Hematopoietic multipotent progenitor cell treated with erythropoietin and hydrocortisone succinate and interleukin-3 and kit ligand, for 6 days (in vitro differentiated cells): Measurements from ENCODE around the gene ENKUR.
"Not testable (repeated sequence)": the region's sequence is repeated elsewhere in the genome, so short reads cannot be mapped to it uniquely, and the experiment has no call there.

Source experiments
- DNase-seq: peaks from one replicate; pipeline ENCODE4 v3.0.0-alpha.2; 2015

ENKUR gene

GRCh38 chr10:25018703-25019102, 2.7 kb upstream of the ENKUR start:
- DNase-seq: no peak

- peak; percentile 38 for DNase-seq
These were observed 1.7 kb upstream of the ENKUR start for GRCh38 chr10:25017661-25018060.

GRCh38 chr10:25017154-25017590, 1.2 kb upstream of the ENKUR start:
- no peak for DNase-seq

GRCh38 chr10:25016376-25017153, 607 bp upstream of the ENKUR start, which contains the start of gene THNSL1:
Gene THNSL1 (plus strand): TSS chr10:25016612. CDS start chr10:25023224, 6,612 bp downstream.
- DNase-seq: peak; percentile 98

GRCh38 chr10:25014579-25014978, 1.4 kb downstream of the ENKUR start:
- no peak for DNase-seq

GRCh38 chr10:25011591-25011990, 4.4 kb downstream of the ENKUR start:
- not testable (repeated sequence) for DNase-seq

GRCh38 chr10:24998044-24998443, 17.9 kb downstream of the ENKUR start:
- DNase-seq: no peak

GRCh38 chr10:24995072-24995471, 20.9 kb downstream of the ENKUR start:
- no peak for DNase-seq

- DNase-seq: no peak
These were observed 22.6 kb downstream of the ENKUR start for GRCh38 chr10:24993237-24993958.

GRCh38 chr10:24992512-24993133, 23.3 kb downstream of the ENKUR start:
- DNase-seq: no peak

- no peak for DNase-seq
These were observed 24.7 kb downstream of the ENKUR start for GRCh38 chr10:24991298-24991697.

- peak; percentile 22 for DNase-seq
These were observed 26.1 kb downstream of the ENKUR start for GRCh38 chr10:24989867-24990266.

- peak; percentile 81 for DNase-seq
These were observed 26.9 kb downstream of the ENKUR start for GRCh38 chr10:24988831-24989640.

GRCh38 chr10:24984906-24985305, 31.1 kb downstream of the ENKUR start:
- DNase-seq: no peak

- DNase-seq: no peak
These were observed 32.0 kb downstream of the ENKUR start for GRCh38 chr10:24983946-24984345.

GRCh38 chr10:24983130-24983529, 32.8 kb downstream of the ENKUR start:
- no peak for DNase-seq

- DNase-seq: no peak
These were observed 33.4 kb downstream of the ENKUR start for GRCh38 chr10:24982319-24983112.

GRCh38 chr10:24981161-24981710, 34.7 kb downstream of the ENKUR start:
- peak; percentile 18 for DNase-seq

- DNase-seq: no peak
These were observed 36.3 kb downstream of the ENKUR start for GRCh38 chr10:24979685-24980084.

- DNase-seq: no peak
These were observed 41.0 kb downstream of the ENKUR start for GRCh38 chr10:24974976-24975375.

- no peak for DNase-seq
These were observed 42.8 kb downstream of the ENKUR start for GRCh38 chr10:24973163-24973562.

GRCh38 chr10:24971374-24971773, 44.6 kb downstream of the ENKUR start:
- DNase-seq: no peak
